Activated CD4-positive, alpha-beta memory T cell treated with anti-CD3 and anti-CD28 coated beads, Interleukin-2, amount 10 ng/mL, durations not matched to agents 7 days and 5 days (primary cell): ENCODE data around the gene NUDT9. TPM values are rescaled to one million over a fixed set of nuclear protein-coding genes. Genes with fewer than 3 reads are reported as not detected.
"Not testable (repeated sequence)": the region's sequence is repeated elsewhere in the genome, so short reads cannot be mapped to it uniquely, and the experiment has no call there.

Experiments used
- CTCF ChIA-PET: fragments of 350-600 bp; sonication (Branson Sonifier 250); formaldehyde crosslinking; loops from one replicate; lab custom pipeline; 2021; ENCODE audit warnings: antibody characterized with exemption, inconsistent platforms; lab: Charles Lee
- POLR2A ChIA-PET: fragments of 350-600 bp; sonication (Branson Sonifier 250); formaldehyde crosslinking; loops from one replicate; lab custom pipeline; 2021; ENCODE audit warnings: antibody characterized with exemption; lab: Charles Lee
- DNase-seq: peaks from one replicate; pipeline ENCODE4 v3.0.0-alpha.2; 2020
- H3K27ac Mint-ChIP-seq: one replicate; pipeline ENCODE4 v1.8.0; 2021; ENCODE audit warnings: mild to moderate bottlenecking, mixed read lengths
- H3K27me3 Mint-ChIP-seq: one replicate; pipeline ENCODE4 v1.8.0; 2021; ENCODE audit warnings: mixed read lengths
- H3K36me3 Mint-ChIP-seq: one replicate; pipeline ENCODE4 v1.8.0; 2021; ENCODE audit warnings: low read depth, mixed read lengths
- H3K4me1 Mint-ChIP-seq: one replicate; pipeline ENCODE4 v1.8.0; 2021; ENCODE audit warnings: mixed read lengths
- H3K4me3 Mint-ChIP-seq: one replicate; pipeline ENCODE4 v1.8.0; 2021; ENCODE audit warnings: mild to moderate bottlenecking, mixed read lengths
- H3K9me3 Mint-ChIP-seq: one replicate; pipeline ENCODE4 v1.8.0; 2021; ENCODE audit warnings: mixed read lengths
- total RNA-seq, 2 experiments: library from RNA; stranded (reverse); gene quantifications; one replicate each; pipeline ENCODE4 v1.2.3, GENCODE V29; 2021

NUDT9 gene, protein sequence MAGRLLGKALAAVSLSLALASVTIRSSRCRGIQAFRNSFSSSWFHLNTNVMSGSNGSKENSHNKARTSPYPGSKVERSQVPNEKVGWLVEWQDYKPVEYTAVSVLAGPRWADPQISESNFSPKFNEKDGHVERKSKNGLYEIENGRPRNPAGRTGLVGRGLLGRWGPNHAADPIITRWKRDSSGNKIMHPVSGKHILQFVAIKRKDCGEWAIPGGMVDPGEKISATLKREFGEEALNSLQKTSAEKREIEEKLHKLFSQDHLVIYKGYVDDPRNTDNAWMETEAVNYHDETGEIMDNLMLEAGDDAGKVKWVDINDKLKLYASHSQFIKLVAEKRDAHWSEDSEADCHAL
- total RNA-seq: 1 to 10 TPM; 7.4 to 8.4 TPM

DNA sequence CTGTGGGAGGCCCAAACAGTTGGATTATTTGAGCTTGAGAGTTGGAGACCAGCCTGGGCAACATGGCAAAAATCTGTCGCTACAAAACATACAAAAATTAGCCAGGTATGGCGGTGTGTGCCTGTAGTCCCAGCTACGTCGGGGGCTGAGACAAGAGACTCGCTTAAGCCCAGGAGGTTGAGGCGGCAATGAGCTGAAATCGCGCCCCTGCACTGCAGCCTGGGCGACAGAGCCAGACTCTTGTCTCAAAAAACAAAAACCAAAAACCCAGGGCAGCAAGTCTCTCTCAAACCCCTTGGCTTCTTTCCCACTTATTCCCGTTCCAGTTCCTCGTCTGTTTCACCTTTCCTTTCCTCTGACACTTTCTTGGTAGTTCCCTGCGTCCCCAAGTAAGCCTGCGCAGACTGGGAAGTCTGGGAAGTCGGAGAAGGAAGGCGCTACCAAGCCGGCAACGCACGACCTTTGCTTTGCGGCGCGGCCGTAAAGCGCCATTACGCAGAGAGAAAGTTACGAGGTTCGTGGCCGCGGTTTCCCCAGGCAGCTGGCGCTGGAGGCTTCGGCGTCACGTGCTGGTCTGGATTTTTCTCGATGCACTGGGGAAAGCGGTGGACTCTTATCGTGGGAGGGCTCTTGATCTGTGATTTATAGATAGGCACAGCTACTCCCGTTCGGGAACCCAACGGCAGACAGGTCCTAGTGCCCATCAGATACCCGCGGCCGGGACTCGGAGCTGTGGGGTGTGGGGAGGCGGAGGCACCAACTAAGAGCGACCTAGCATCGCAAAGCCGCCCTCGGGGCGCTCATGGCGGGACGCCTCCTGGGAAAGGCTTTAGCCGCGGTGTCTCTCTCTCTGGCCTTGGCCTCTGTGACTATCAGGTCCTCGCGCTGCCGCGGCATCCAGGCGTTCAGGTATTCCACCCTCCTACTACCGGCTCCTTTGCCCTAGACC lies at the start of gene NUDT9:
Gene NUDT9 (plus strand): TSS at position 470 of the 949 bp plus-strand sequence. CDS start 333 bp downstream, at position 803.
- DNase-seq: peak; percentile 89
- Mint-ChIP-seq H3K27me3 (no peaks in the 10 kb centered on the region), H3K4me1 (peaks cover 30% of the 10 kb centered on the region), H3K4me3 (peak within 1 kb of the TSS; percentile 96), H3K36me3 (no peaks in the 10 kb centered on the region), H3K27ac (peak within 1 kb of the TSS; percentile 93), H3K9me3 (no peaks in the 10 kb centered on the region)
- ChIA-PET CTCF (interaction anchor here (0.8 to 4.7 kb wide), 5 partner anchors 11 to 44 kb away, joined by 3 to 34 read pairs (median 5); partner anchors contain the start of gene HSD17B11), POLR2A (interaction anchor here (0.9 to 5.5 kb wide), 9 partner anchors 13 to 862 kb away, joined by 3 to 51 read pairs (median 4); partner anchors contain the start of genes HSD17B11 and PPM1K)

DNA sequence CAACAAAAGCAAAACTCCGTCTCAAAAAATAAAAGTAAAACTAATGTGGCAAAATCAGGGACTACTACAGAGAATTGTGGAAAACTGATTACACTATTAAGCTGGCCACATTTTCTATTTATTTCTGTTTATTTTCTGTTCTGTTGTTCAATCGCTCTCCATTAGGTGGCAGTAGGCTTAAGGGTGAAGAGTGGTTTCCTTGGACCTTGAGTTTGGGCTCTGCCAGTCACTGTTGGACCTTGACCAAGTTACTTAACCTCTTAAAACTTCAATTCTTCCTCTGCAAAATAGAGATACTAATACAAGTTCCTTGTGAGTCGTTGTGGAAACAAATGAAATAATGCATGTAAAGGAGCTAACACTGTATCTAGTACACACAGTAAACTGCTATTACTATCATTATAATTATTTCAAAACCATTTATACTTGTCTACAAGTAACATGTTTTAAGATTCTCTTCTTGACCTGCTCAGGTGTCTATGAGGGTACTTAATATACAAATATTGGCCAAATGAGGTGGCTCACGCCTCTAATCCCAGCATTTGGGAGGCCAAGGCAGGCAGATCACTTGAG lies 46.6 kb upstream of the NUDT9 start:
- Mint-ChIP-seq H3K27ac (no peak overlapping the region), H3K4me1 (no peaks in the 10 kb centered on the region), H3K27me3 (no peaks in the 10 kb centered on the region), H3K36me3 (peaks cover 21% of the 10 kb centered on the region), H3K4me3 (no peak overlapping the region), H3K9me3 (no peaks in the 10 kb centered on the region)
- CTCF ChIA-PET: interaction anchor here (0.6 to 8.3 kb wide), 19 partner anchors 9 to 448 kb away, joined by 3 to 83 read pairs (median 4); partner anchors contain the start of gene HSD17B11
- POLR2A ChIA-PET: interaction anchor here (1.3 to 1.9 kb wide), 2 partner anchors 13 to 15 kb away, joined by 3 to 7 read pairs; partner anchors contain the start of gene HSD17B11
- no peak for DNase-seq

DNA sequence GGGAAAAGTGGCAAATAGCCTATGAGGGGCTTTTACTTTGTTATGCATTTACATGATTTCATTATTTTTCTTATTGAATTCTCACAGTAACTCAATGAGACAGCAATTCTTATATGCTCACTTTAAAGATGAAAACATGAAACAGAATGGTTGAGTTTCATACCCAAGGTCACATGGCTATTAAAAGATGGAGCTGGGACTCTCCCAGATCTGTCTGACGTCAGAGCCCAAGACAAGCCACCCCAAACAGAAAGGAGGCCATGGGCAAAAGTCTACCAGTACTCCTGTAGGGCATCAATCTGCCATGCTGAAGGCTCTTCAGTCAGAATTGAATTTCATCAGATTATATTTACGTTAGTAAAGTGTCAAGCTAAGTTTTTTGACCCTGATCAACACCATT lies 44.6 kb upstream of the NUDT9 start:
- H3K9me3 Mint-ChIP-seq: no peaks in the 10 kb centered on the region
- peaks cover 20% of the 10 kb centered on the region for H3K36me3 Mint-ChIP-seq
- H3K27ac Mint-ChIP-seq: no peak overlapping the region
- no peaks in the 10 kb centered on the region for H3K4me1 Mint-ChIP-seq
- H3K27me3 Mint-ChIP-seq: no peaks in the 10 kb centered on the region
- H3K4me3 Mint-ChIP-seq: no peak overlapping the region
- ChIA-PET CTCF (interaction anchor here (1.5 to 8.3 kb wide), 2 partner anchors 8 to 88 kb away, joined by 4 to 83 read pairs; no protein-coding TSS in a partner anchor), POLR2A (no interaction called here)
- no peak for DNase-seq

DNA sequence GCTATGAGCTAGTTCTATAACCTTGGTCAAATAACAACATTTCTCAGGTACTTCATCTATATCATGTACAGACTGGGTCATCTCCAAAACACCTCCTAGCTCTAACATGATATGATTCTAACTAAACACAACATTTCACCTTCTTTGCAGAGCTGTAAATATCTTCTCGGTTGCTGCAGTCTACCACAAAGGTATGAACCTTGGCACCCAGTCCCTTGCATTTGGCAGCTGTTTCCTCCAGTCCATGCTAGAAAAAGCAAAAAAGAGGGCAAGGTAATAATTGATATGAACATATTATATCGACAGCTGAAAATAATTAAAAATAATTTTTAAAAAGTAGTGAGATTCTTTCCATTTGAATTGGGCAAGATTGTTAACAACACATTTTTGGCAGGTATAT lies 40.3 kb upstream of the NUDT9 start:
- Mint-ChIP-seq H3K4me1 (peaks cover 4% of the 10 kb centered on the region), H3K36me3 (peaks cover 39% of the 10 kb centered on the region), H3K27me3 (no peaks in the 10 kb centered on the region), H3K4me3 (no peak overlapping the region), H3K27ac (no peak overlapping the region), H3K9me3 (peaks cover 2% of the 10 kb centered on the region)
- CTCF ChIA-PET: interaction anchor here (1.1 to 2.0 kb wide), 3 partner anchors 9 to 88 kb away, joined by 3 to 16 read pairs (median 4); partner anchors contain the start of gene HSD17B11
- DNase-seq: no peak
- POLR2A ChIA-PET: interaction anchor here (2.6 kb wide), 1 partner anchor 9 kb away, joined by 11 read pairs; the partner anchor contains the start of gene HSD17B11

DNA sequence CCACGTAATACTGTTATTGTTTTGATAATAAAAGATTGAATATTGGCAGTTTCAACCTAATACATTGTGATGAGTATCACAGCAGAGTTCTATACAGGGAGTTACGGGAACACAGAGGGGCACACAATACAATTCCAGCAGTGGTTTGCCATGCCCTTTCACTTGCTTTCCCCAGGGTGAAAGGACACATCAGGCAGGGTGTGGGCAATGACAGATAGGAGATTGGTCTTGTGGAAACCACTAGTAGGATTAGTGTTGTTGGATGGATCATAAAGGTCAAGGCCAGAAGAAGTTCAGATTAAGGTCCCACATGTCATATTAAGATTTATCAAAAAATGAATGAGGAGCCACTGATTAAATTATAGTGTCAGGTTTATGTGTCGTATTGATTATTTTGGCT lies 39.4 kb upstream of the NUDT9 start:
- ChIA-PET CTCF (interaction anchor here (1.1 to 2.0 kb wide), 2 partner anchors 8 to 81 kb away, joined by 4 to 16 read pairs; partner anchors contain the start of gene HSD17B11), POLR2A (no interaction called here)
- Mint-ChIP-seq H3K4me1 (peaks cover 11% of the 10 kb centered on the region), H3K4me3 (no peak overlapping the region), H3K27me3 (no peaks in the 10 kb centered on the region), H3K9me3 (peaks cover 2% of the 10 kb centered on the region), H3K36me3 (peaks cover 45% of the 10 kb centered on the region), H3K27ac (no peak overlapping the region)
- DNase-seq: no peak

DNA sequence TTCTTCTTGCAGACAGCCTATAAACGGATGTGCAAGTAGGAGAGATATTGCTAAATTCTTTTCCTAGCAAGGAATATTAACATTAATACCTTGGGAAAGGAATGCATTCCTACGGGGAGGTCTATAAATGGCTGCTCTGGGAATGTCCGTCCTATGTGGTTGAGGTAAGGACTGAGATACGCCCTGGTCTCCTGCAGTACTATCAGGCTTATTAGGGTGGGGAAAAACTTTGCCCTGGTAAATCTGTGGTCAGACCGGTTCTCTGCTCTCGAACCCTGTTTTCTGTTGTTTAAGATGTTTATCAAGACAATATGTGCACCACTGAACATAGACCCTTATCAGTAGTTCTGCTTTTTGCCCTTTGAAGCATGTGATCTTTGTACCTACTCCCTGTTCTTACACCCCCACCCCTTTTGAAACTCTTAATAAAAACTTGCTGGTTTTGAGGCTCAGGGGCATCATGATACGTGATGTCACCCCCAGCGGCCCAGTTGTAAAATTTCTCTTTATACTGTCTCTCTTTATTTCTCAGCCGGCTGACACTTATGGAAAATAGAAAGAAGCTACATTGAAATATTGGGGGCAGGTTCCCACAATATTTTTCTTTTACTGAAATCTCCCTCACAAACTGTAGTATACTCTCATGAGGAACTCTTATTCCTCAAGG lies 37.8 kb upstream of the NUDT9 start:
- H3K27me3 Mint-ChIP-seq, CTCF ChIA-PET, POLR2A ChIA-PET, H3K9me3 Mint-ChIP-seq, DNase-seq, H3K27ac Mint-ChIP-seq, H3K4me3 Mint-ChIP-seq: not testable (repeated sequence)
- H3K36me3 Mint-ChIP-seq: peaks cover 55% of the 10 kb centered on the region
- peaks cover 24% of the 10 kb centered on the region for H3K4me1 Mint-ChIP-seq

DNA sequence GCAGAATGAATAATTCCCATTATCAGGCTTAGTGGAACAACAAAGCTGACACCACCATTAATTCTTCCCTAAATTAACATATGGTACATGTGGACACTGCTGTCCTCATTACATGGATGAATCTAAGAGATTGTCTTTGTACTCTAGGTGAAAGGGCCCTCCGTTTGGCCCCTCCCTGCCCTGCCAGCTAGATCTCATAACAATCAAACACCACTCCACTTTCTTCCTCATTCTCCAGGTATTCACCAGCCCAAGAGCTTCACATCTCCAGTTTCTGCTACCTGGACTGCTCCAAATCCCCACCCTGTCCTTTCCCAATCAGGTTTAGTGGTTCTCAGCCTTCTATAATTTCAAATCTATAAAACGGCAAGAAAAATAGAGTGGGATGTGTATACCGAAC lies 35.1 kb upstream of the NUDT9 start:
- peaks cover 1% of the 10 kb centered on the region for H3K27me3 Mint-ChIP-seq
- H3K36me3 Mint-ChIP-seq: peaks cover 47% of the 10 kb centered on the region
- CTCF ChIA-PET: interaction anchor here (2.8 kb wide), 1 partner anchor 12 kb away, joined by 13 read pairs; no protein-coding TSS in a partner anchor
- peaks cover 2% of the 10 kb centered on the region for H3K9me3 Mint-ChIP-seq
- peaks cover 37% of the 10 kb centered on the region for H3K4me1 Mint-ChIP-seq
- POLR2A ChIA-PET: no interaction called here
- no peak overlapping the region for H3K27ac Mint-ChIP-seq
- H3K4me3 Mint-ChIP-seq: no peak overlapping the region
- no peak for DNase-seq

DNA sequence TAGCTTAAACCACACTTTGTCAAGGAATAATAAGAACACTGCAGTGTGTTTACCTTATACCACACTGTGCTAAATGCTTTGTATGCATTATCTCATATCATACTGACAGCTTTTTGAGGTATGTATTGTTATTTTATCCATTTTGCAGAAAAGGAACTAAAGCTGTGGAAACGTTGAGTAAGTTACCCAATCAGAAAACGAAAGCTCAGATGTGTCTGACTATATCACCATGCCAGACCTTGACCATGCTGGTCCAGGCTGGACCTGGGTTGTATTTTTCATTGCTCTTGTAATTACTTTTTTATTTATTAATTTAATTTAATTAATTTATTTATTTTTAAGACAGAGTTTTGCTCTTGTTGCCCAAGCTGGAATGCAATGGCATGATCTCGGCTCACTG lies 33.5 kb upstream of the NUDT9 start:
- no peak for DNase-seq
- ChIA-PET POLR2A (interaction anchor here (0.7 to 0.9 kb wide), 2 partner anchors 12 to 13 kb away, joined by 3 to 4 read pairs; no protein-coding TSS in a partner anchor), CTCF (interaction anchor here (1.5 to 2.8 kb wide), 2 partner anchors 14 to 78 kb away, joined by 5 to 13 read pairs; no protein-coding TSS in a partner anchor)
- peaks cover 37% of the 10 kb centered on the region for H3K4me1 Mint-ChIP-seq
- peak overlapping the region; percentile 95 for H3K4me3 Mint-ChIP-seq
- H3K27ac Mint-ChIP-seq: no peak overlapping the region
- H3K9me3 Mint-ChIP-seq: peaks cover 2% of the 10 kb centered on the region
- peaks cover 37% of the 10 kb centered on the region for H3K36me3 Mint-ChIP-seq
- peaks cover 1% of the 10 kb centered on the region for H3K27me3 Mint-ChIP-seq

DNA sequence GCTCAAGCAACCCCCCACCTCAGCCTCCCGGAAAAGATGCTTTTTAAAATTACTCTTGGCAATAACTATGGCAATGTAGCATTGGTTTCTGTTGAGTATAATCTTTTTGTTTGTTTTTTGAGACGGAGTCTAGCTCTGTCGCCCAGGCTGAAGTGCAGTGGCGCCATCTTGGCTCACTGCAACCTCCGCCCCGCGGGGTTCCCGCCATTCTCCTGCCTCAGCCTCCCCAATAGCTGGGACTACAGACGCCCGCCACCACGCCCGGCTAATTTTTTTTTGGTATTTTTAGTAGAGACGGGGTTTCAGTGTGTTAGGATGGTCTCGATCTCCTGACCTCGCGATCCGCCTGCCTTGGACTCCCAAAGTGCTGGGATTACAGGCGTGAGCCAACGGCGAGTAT lies 32.3 kb upstream of the NUDT9 start:
- peaks cover 31% of the 10 kb centered on the region for H3K36me3 Mint-ChIP-seq
- H3K9me3 Mint-ChIP-seq, DNase-seq, H3K27me3 Mint-ChIP-seq: not testable (repeated sequence)
- ChIA-PET CTCF (interaction anchor here (1.0 to 2.7 kb wide), 9 partner anchors 8 to 460 kb away, joined by 3 to 34 read pairs (median 5); partner anchors contain the start of gene NUDT9), POLR2A (interaction anchor here (1.0 to 2.8 kb wide), 9 partner anchors 9 to 455 kb away, joined by 3 to 51 read pairs (median 5); partner anchors contain the start of genes AFF1, KLHL8 and NUDT9)
- peak overlapping the region; percentile 77 for H3K27ac Mint-ChIP-seq
- H3K4me1 Mint-ChIP-seq: peaks cover 37% of the 10 kb centered on the region
- H3K4me3 Mint-ChIP-seq: peak overlapping the region; percentile 95

DNA sequence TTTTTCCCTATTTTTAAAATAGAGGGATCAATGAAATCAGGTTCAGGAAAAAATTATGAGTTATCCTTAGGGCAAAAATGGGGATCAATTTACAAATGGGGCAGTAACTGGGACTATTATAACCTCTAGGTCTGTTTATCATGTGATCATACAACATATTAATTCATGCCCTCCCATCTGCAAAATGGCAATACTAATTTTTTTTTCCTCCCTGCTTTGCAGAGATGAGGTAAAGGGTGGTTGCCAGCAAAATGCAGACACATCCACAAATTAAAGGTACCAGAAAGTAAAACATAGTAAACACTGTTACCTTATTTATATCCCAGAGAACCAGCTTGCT lies 31.9 kb upstream of the NUDT9 start:
- DNase-seq: no peak
- Mint-ChIP-seq H3K36me3 (peaks cover 28% of the 10 kb centered on the region), H3K4me1 (peaks cover 37% of the 10 kb centered on the region), H3K27me3 (peaks cover 1% of the 10 kb centered on the region), H3K9me3 (no peaks in the 10 kb centered on the region), H3K4me3 (peak overlapping the region; percentile 95), H3K27ac (peak overlapping the region; percentile 77)
- ChIA-PET CTCF (interaction anchor here (0.6 to 2.7 kb wide), 22 partner anchors 9 to 459 kb away, joined by 3 to 34 read pairs (median 4); partner anchors contain the start of gene NUDT9), POLR2A (interaction anchor here (0.7 to 2.8 kb wide), 14 partner anchors 9 to 456 kb away, joined by 3 to 51 read pairs (median 4); partner anchors contain the start of genes AFF1, KLHL8 and NUDT9)

DNA sequence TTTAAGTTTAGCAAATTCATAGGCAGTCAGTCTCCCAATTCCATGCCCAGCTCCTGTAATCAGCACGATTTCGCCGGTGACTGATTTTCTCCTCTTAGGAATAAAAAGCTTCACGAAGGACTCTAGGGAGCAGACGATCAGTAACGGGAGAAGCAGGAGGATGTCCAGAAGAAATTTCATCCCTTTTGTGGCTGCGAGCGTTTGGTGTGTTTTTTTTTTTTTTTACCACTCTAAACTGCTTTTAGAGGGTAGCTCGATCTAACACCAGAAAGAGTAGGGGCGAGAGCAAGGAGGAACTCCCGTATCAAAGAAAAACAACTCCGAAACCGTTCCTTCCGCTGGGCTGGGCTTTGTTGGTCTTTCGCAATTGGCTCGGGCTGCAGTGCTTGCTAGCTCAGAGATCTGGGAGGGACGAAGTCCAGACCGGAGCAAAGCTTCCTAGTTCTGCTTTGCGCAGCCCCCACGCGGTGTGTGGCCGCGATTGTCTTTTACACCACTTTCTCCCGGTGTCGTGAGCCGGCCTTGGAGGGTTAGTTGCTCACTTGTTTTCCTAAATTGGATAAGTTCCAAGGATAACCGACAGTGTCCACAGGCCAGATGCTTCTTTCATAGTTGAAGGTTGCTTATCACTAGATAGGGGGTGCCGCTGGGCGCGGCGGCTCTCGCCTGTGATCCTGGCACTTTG lies 31.3 kb upstream of the NUDT9 start, which contains the start of gene HSD17B11:
Gene HSD17B11 (minus strand): TSS at position 298 of the 685 bp plus-strand sequence. CDS start 118 bp downstream, at position 180.
- peaks cover 28% of the 10 kb centered on the region for H3K36me3 Mint-ChIP-seq
- H3K4me1 Mint-ChIP-seq: peaks cover 37% of the 10 kb centered on the region
- H3K9me3 Mint-ChIP-seq: no peaks in the 10 kb centered on the region
- H3K27me3 Mint-ChIP-seq: peaks cover 1% of the 10 kb centered on the region
- DNase-seq: peak; percentile 85
- ChIA-PET POLR2A (interaction anchor here (0.7 to 2.8 kb wide), 14 partner anchors 9 to 456 kb away, joined by 3 to 51 read pairs (median 4); partner anchors contain the start of genes AFF1, KLHL8 and NUDT9), CTCF (interaction anchor here (0.6 to 2.7 kb wide), 23 partner anchors 9 to 459 kb away, joined by 3 to 34 read pairs (median 4); partner anchors contain the start of gene NUDT9)
- H3K27ac Mint-ChIP-seq: peak within 1 kb of the TSS; percentile 77
- peak within 1 kb of the TSS; percentile 95 for H3K4me3 Mint-ChIP-seq
